GM12891 (cell line): ENCODE results near the gene MTNR1A.

Source experiments
- PAX5 ChIP-seq: IDR thresholded peaks from 2 replicates; pipeline ENCODE4 v1.6.1; 2011; ENCODE audit warnings: low read length, moderate library complexity, mild to moderate bottlenecking; ENCODE audit not compliant: insufficient read depth, severe bottlenecking
- POLR2A ChIP-seq: IDR thresholded peaks from 2 replicates; pipeline ENCODE4 v1.6.1; 2011; ENCODE audit warnings: low read depth, low read length, control low read depth
- POLR2AphosphoS5 ChIP-seq: IDR thresholded peaks from 2 replicates; pipeline ENCODE4 v1.6.1; 2011; ENCODE audit warnings: low read depth, low read length, control low read depth
- SPI1 ChIP-seq: IDR thresholded peaks from 2 replicates; pipeline ENCODE4 v1.6.1; 2011; ENCODE audit warnings: low read depth, low read length, control low read depth
- TAF1 ChIP-seq: IDR thresholded peaks from 2 replicates; pipeline ENCODE4 v1.6.1; 2011; ENCODE audit warnings: low read depth, low read length, control low read depth

GRCh38 chr4:186566068-186566467 lies 10.7 kb upstream of the MTNR1A start:
- no peak for TF ChIP-seq SPI1
- no peak for TF ChIP-seq POLR2A
- TF ChIP-seq POLR2AphosphoS5, result no peak
- no peak for TF ChIP-seq TAF1
- no peak for TF ChIP-seq PAX5
